ENCODE data around the gene MAGI1.
A peak's percentile ranks its signal among the peaks of the same experiment; 100 is the strongest.
"Not testable (repeated sequence)": the region's sequence is repeated elsewhere in the genome, so short reads cannot be mapped to it uniquely, and the experiment has no call there.

MAGI1 gene

GRCh38 chr3:66050821-66051220 lies 12.1 kb upstream of the MAGI1 start:
- Mint-ChIP-seq H3K36me3 (no peaks in the 10 kb centered on the region), H3K4me1 (ENCODE audit: low read depth) (no peaks in the 10 kb centered on the region), H3K4me3 (no peak overlapping the region), H3K9me3 (ENCODE audit: low read depth) (no peaks in the 10 kb centered on the region), H3K27me3 (peaks cover 7% of the 10 kb centered on the region), H3K27ac (no peak overlapping the region)

- Mint-ChIP-seq H3K4me1 (ENCODE audit: low read depth) (no peaks in the 10 kb centered on the region), H3K9me3 (ENCODE audit: low read depth) (no peaks in the 10 kb centered on the region), H3K36me3 (no peaks in the 10 kb centered on the region), H3K27me3 (peaks cover 10% of the 10 kb centered on the region), H3K27ac (no peak overlapping the region), H3K4me3 (no peak overlapping the region)
Measured at GRCh38 chr3:66048051-66048395, 9.3 kb upstream of the MAGI1 start.

- peaks cover 10% of the 10 kb centered on the region for H3K27me3 Mint-ChIP-seq
Measured at GRCh38 chr3:66047311-66048050, 8.8 kb upstream of the MAGI1 start.

GRCh38 chr3:66046321-66046720 lies 7.6 kb upstream of the MAGI1 start:
- H3K9me3 Mint-ChIP-seq (ENCODE audit: low read depth); H3K36me3 Mint-ChIP-seq; H3K4me1 Mint-ChIP-seq (ENCODE audit: low read depth); H3K4me3 Mint-ChIP-seq; H3K27ac Mint-ChIP-seq: not testable (repeated sequence)
- peaks cover 12% of the 10 kb centered on the region for H3K27me3 Mint-ChIP-seq

More at GRCh38 chr3:66047311-66048050, 8.8 kb upstream of the MAGI1 start:
- Mint-ChIP-seq H3K9me3 (ENCODE audit: low read depth) (no peaks in the 10 kb centered on the region), H3K36me3 (no peaks in the 10 kb centered on the region), H3K27ac (no peak overlapping the region), H3K4me1 (ENCODE audit: low read depth) (no peaks in the 10 kb centered on the region), H3K4me3 (no peak overlapping the region)

- H3K27me3 Mint-ChIP-seq: peaks cover 25% of the 10 kb centered on the region
- no peaks in the 10 kb centered on the region for H3K36me3 Mint-ChIP-seq
- H3K4me1 Mint-ChIP-seq (ENCODE audit: low read depth): peaks cover 16% of the 10 kb centered on the region
- H3K9me3 Mint-ChIP-seq (ENCODE audit: low read depth): no peaks in the 10 kb centered on the region
- no peak overlapping the region for H3K4me3 Mint-ChIP-seq
- no peak overlapping the region for H3K27ac Mint-ChIP-seq
Measured at GRCh38 chr3:66041828-66042227, 3.1 kb upstream of the MAGI1 start.

- Mint-ChIP-seq H3K27me3 (peaks cover 27% of the 10 kb centered on the region), H3K9me3 (ENCODE audit: low read depth) (no peaks in the 10 kb centered on the region), H3K36me3 (no peaks in the 10 kb centered on the region), H3K27ac (no peak overlapping the region), H3K4me1 (ENCODE audit: low read depth) (peaks cover 16% of the 10 kb centered on the region), H3K4me3 (no peak overlapping the region)
Measured at GRCh38 chr3:66041116-66041515, 2.4 kb upstream of the MAGI1 start.

- Mint-ChIP-seq H3K9me3 (ENCODE audit: low read depth) (no peaks in the 10 kb centered on the region), H3K27me3 (peaks cover 39% of the 10 kb centered on the region), H3K27ac (no peak overlapping the region), H3K4me1 (ENCODE audit: low read depth) (peaks cover 16% of the 10 kb centered on the region), H3K36me3 (no peaks in the 10 kb centered on the region), H3K4me3 (peak overlapping the region; percentile 53)
Measured at GRCh38 chr3:66039590-66039887, 821 bp upstream of the MAGI1 start.

- Mint-ChIP-seq H3K27ac (no peak overlapping the region), H3K4me1 (ENCODE audit: low read depth) (peaks cover 16% of the 10 kb centered on the region), H3K4me3 (peak overlapping the region; percentile 92), H3K36me3 (no peaks in the 10 kb centered on the region), H3K27me3 (peaks cover 38% of the 10 kb centered on the region), H3K9me3 (ENCODE audit: low read depth) (peaks cover 3% of the 10 kb centered on the region)
Measured at GRCh38 chr3:66038384-66038725, 363 bp downstream of the MAGI1 start.

- no peaks in the 10 kb centered on the region for H3K36me3 Mint-ChIP-seq
- H3K9me3 Mint-ChIP-seq (ENCODE audit: low read depth): peaks cover 5% of the 10 kb centered on the region
- H3K27me3 Mint-ChIP-seq: peaks cover 39% of the 10 kb centered on the region
- no peak overlapping the region for H3K27ac Mint-ChIP-seq
- H3K4me3 Mint-ChIP-seq: peak overlapping the region; percentile 92
- H3K4me1 Mint-ChIP-seq (ENCODE audit: low read depth): peaks cover 17% of the 10 kb centered on the region
Measured at GRCh38 chr3:66037986-66038369, 740 bp downstream of the MAGI1 start.

GRCh38 chr3:66037330-66037985 lies 1.3 kb downstream of the MAGI1 start:
- Mint-ChIP-seq H3K4me3 (peak overlapping the region; percentile 92), H3K36me3 (no peaks in the 10 kb centered on the region)

GRCh38 chr3:66036586-66037148 lies 2.1 kb downstream of the MAGI1 start:
- Mint-ChIP-seq H3K36me3 (no peaks in the 10 kb centered on the region), H3K27me3 (peaks cover 41% of the 10 kb centered on the region), H3K4me1 (ENCODE audit: low read depth) (peaks cover 17% of the 10 kb centered on the region), H3K4me3 (peak overlapping the region; percentile 92), H3K27ac (no peak overlapping the region), H3K9me3 (ENCODE audit: low read depth) (peaks cover 5% of the 10 kb centered on the region)

More at GRCh38 chr3:66037330-66037985, 1.3 kb downstream of the MAGI1 start:
- H3K27me3 Mint-ChIP-seq: peaks cover 39% of the 10 kb centered on the region
- peaks cover 17% of the 10 kb centered on the region for H3K4me1 Mint-ChIP-seq (ENCODE audit: low read depth)
- no peak overlapping the region for H3K27ac Mint-ChIP-seq
- H3K9me3 Mint-ChIP-seq (ENCODE audit: low read depth): peaks cover 5% of the 10 kb centered on the region

- Mint-ChIP-seq H3K36me3 (no peaks in the 10 kb centered on the region), H3K27ac (no peak overlapping the region), H3K4me3 (no peak overlapping the region), H3K9me3 (ENCODE audit: low read depth) (peaks cover 5% of the 10 kb centered on the region), H3K27me3 (peaks cover 37% of the 10 kb centered on the region), H3K4me1 (ENCODE audit: low read depth) (peaks cover 17% of the 10 kb centered on the region)
Measured at GRCh38 chr3:66035763-66036477, 2.8 kb downstream of the MAGI1 start.

- H3K27ac Mint-ChIP-seq: peak overlapping the region; percentile 38
- no peak overlapping the region for H3K4me3 Mint-ChIP-seq
- H3K27me3 Mint-ChIP-seq: peaks cover 28% of the 10 kb centered on the region
- peaks cover 14% of the 10 kb centered on the region for H3K4me1 Mint-ChIP-seq (ENCODE audit: low read depth)
- no peaks in the 10 kb centered on the region for H3K36me3 Mint-ChIP-seq
- peaks cover 5% of the 10 kb centered on the region for H3K9me3 Mint-ChIP-seq (ENCODE audit: low read depth)
Measured at GRCh38 chr3:66033241-66034138, 5.2 kb downstream of the MAGI1 start.

GRCh38 chr3:66031102-66031698 lies 7.5 kb downstream of the MAGI1 start:
- H3K4me1 Mint-ChIP-seq (ENCODE audit: low read depth): peaks cover 1% of the 10 kb centered on the region
- peaks cover 17% of the 10 kb centered on the region for H3K27me3 Mint-ChIP-seq
- no peaks in the 10 kb centered on the region for H3K36me3 Mint-ChIP-seq
- peaks cover 5% of the 10 kb centered on the region for H3K9me3 Mint-ChIP-seq (ENCODE audit: low read depth)
- H3K4me3 Mint-ChIP-seq: no peak overlapping the region
- no peak overlapping the region for H3K27ac Mint-ChIP-seq
